HL-60 (cell line): ENCODE results near the gene TMX2.

Experiments used
- CTCF ChIP-seq: IDR thresholded peaks from one replicate; pipeline ENCODE4 v1.5.1; 2011; ENCODE audit warnings: low read length, control low read depth, inconsistent platforms; ENCODE audit not compliant: insufficient read depth
- GABPA ChIP-seq: IDR thresholded peaks from 2 replicates; pipeline ENCODE4 v1.6.1; 2012; ENCODE audit warnings: low read depth
- POLR2AphosphoS5 ChIP-seq: IDR thresholded peaks from 2 replicates; pipeline ENCODE4 v1.6.1; 2012; ENCODE audit warnings: low read depth
- REST ChIP-seq: IDR thresholded peaks from 2 replicates; pipeline ENCODE4 v1.6.1; 2012; ENCODE audit warnings: low read depth; ENCODE audit not compliant: insufficient replicate concordance
- SPI1 ChIP-seq: IDR thresholded peaks from 2 replicates; pipeline ENCODE4 v1.6.1; 2012; ENCODE audit warnings: low read depth, mild to moderate bottlenecking, borderline replicate concordance

DNA sequence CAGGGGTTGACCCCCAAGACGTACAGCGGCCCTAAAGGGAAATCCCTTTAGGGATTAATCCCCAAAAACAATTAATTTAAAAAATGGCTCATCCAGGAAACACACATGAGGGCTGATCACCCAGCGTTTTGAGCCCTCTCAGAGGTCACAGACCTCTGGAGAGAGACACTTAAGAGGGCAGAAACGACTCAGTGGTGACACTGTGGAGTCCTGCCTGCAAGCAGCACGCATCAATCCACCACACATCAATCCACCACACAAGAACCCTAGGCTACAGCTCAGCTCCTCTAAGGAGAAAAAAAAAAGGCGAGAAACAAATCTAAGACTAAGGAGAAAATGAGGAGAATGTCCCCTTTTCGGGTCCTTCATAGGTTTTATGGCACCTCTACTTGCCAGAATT, 16.4 kb downstream of the TMX2 start:
- no peak for TF ChIP-seq CTCF
- no peak for TF ChIP-seq GABPA
- TF ChIP-seq REST = no peak
- TF ChIP-seq POLR2AphosphoS5 = no peak
- TF ChIP-seq SPI1 = no peak
